GM19372 (cell line): ENCODE measurements around the gene MMGT1.

Experiments used
- ATAC-seq: cut with Tn5 transposase; IDR thresholded peaks from one replicate; pipeline ENCODE4 v1.9.1; 2021; ENCODE audit warnings: mild to moderate bottlenecking, low read depth, moderate library complexity; ENCODE audit not compliant: unreplicated experiment

The MMGT1 gene

DNA sequence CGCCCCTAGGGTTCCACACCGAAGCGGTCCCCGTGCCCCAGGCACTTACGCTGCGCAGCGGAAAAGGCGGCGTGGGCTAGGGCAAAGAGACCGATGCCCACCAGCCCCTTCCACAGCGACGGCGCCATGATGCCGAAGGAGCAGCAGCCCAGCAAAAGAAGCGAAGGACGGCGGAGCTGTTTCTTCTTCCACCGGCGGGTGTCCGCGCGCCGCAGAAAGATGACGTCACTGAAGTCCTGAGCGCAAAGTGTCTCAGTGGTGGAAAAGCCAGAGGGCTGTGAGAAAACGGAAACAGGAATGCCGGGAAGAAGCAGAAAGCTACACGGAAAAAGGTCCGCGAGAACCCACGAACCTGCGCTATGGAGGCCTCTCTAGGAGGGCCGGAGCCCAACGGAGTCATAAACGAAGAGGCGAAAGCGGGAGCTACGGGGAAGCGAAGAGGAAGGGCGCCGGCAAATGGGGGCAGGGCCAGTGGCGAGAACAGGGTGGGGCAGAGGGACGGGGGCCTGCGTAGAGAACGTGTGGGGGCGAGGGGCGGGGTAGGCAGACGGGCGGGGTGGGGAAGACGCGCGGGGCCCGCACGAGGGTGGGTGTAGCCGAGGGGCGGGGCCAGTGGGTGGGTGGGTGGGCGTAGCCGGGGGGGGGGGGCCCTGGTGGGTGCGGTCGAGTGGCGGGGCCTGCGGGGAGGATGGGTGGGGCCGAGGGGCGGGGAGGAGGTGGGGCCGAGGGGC, at the start of gene MMGT1:
TSS of gene MMGT1 (minus strand) at position 441 of the 731 bp plus-strand sequence. CDS start at position 128, 313 bp downstream.
- peak; percentile 74 for ATAC-seq

DNA sequence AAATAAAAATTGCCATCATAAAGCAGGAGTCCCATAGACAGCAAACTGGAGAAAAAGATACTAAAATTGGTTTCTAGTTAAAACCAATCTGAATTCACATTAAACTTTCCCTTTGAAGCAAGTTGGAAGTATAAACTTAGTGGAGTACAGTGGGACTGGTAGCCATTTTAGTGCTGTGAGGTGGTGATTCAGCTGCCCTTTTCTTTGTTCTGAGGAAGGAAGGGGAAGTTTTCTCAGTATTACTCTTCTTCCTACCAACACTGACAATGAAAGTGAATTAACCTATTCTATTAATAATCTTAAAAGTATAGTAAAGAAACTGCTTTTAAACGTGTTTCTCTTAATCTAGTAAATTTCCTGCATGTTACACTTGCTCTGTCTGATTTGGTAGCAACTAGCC, 48.1 kb upstream of the MMGT1 start:
- ATAC-seq, result no peak

DNA sequence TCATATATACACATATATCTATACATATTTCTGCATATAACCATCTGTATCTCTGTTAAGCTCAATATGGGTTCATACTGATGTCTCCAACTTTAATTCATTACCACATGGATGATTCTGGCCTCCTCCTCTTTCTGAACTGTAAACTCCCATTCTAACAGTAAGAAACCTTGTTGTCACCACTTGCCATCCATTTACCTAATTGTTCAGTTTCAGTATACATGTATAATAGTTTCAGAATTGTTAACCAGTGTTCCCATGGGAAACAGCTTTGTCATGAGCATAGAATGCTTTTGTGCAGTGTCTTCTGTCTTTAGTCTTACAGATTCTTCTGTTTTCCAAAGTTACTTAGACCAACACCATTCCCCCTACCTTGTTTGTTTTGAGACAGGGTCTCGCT, 47.4 kb upstream of the MMGT1 start:
- no peak for ATAC-seq

DNA sequence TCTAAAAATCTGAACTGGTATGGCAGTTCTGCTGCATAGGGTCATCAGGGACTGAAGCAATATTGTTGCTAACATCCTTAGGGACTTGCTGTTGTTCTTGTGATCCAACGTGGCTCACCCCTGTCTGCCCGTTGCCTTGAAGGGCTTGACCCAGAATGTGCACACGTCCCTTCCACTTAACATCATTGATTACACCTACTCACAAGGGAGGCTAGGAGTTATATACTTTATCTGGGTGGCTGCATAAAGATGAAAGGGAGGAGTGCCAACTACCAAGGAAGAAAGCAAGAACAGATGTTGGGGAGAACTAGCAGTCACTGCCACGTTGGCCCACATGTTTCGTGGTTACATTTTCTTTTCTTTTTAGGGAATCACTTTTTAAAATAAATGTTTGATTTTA, 45.4 kb upstream of the MMGT1 start:
- ATAC-seq, result no peak

DNA sequence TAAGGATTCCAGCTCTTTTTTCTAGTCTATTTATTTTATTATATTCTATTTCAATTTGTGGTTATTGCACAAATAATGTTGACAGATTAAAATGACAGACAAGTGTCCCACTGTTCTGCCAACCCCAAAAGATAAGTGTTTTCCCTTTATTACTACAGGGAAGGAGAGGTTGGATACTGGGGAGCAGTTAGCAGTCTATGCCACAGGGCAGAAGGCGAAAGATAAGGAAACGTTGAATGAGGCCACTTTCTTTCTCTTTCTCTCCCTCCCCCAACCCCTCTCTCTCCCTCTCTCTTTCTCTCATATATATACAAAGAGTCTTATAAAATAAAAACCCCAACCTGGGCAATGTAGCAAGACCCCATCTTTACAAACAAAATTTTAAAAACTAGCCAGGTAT, 43.1 kb upstream of the MMGT1 start:
- ATAC-seq, result no peak

DNA sequence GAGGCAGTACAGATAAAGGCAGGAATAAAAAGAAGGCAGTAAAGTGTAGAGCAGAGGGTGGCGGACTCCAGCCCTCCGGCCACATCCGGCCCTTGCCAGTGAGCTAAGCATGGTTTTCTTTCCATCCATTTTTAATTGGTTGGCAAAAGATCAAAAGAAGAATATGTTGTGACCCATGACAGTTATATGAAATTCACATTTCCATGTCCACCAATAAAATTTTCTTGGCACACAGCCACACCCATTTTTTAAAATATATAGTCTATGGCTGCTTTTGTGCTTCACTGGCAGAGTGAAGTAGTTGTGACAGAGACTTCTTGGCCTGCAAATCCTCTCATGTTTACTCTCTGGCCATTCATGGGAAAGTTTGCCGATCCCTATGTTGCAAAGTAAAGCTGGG, 41.2 kb upstream of the MMGT1 start:
- no peak for ATAC-seq

DNA sequence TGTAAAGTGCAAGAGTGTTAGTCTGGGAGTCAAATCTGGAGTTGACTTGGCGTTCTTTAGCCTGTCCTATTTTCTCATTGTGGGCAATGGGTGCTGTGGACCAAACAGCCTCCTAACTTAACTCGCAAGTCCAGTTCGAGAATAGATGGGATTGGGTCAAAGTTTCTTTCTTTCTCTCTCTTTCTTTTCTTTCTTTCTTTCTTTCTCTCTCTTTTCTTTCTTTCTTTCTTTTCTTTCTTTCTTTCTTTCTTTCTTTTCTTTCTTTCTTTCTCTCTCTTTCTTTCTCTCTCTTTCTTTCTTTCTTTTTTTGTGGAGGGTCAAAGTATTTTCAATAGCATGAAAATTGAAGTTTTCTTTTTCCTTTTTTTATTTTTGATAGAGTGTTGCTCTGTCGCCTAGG, 14.5 kb upstream of the MMGT1 start:
- no peak for ATAC-seq

DNA sequence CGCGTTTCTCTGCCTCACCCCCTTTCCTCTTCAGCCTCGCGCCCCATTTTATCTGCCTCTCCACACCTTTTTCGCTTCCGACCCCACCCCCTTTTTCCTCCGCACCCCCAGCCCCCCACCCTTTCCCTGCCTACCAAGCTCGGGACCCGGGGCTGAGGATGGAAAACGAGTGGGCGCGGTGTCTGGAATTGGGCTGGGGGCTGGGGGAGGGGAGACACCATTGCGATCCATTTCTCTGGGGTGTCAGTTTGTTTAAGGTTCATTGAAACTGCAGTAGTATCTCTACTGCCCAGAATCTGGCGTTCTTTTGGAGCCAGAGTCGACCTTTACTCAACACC, 12.2 kb upstream of the MMGT1 start:
- ATAC-seq, result no peak

DNA sequence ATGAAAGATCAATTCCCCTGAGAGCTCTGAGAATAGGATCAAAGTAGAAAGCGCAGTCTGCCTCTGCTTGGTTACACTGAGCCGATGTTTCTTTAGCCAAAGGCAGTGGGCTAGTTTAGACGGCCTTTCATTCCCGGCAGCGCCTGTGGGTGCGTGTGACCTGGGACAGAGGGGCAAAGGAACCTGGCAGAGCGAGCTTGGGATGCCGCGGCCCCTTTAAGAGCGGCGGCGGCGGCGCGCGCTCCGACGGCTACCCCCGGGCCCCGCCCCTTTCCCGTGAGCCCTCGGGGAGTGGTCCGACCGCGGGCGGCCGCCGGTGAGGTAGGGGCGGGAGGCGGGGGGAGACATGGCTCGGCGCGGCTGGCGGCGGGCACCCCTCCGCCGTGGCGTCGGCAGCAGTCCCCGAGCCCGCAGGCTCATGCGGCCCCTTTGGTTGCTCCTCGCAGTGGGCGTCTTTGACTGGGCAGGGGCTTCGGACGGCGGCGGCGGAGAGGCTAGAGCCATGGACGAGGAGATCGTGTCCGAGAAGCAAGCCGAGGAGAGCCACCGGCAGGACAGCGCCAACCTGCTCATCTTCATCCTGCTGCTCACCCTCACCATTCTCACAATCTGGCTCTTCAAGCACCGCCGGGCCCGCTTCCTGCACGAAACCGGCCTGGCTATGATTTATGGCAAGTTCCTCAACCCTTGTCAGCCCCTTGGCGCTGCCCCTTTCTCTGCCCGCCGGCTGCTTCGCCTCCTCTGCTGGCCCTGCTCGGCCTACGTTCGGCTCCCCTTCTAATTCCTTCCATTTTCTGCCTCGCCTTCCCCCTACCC, 11.6 kb upstream of the MMGT1 start, which contains the start of gene SLC9A6:
TSS of gene SLC9A6 (plus strand) at position 279 of the 816 bp plus-strand sequence. CDS start at position 503, 224 bp downstream.
- ATAC-seq, result peak; percentile 92

DNA sequence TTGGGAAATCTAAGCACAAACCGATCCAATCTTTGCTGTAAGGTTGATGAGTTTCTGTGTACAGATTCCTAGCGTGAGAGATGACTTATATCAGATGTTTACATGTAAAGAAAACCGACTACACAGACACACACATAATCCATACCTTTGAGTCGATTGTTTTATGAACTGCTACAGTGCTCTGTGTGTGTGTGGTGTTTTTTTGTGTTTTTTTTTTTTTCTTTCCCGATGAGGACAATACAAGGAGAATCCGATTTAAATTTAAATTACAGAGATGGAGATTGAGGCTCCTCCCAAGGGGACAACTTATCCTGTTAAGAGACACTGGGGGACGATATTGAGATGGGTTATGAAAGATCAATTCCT, 11.0 kb upstream of the MMGT1 start:
- peak; percentile 7 for ATAC-seq

DNA sequence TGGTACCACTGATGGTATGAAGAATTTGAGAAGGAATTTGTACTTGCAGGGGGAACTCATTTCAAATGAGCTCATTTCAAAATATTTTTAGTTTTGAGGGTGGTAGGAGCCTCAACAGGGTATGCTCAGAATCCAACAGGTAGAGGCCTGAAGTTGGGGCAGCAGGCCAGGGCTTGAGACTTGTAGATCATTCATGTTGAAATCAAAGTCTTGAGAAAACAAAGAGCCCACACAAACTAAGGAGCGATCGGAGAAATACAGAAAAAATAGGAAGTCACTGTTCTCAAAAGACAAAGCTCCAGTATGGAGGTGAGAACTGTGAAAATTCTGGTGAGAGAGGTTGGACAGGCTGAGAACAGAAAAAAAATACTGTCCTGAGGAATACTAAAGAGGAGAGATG, 10.5 kb upstream of the MMGT1 start:
- no peak for ATAC-seq

DNA sequence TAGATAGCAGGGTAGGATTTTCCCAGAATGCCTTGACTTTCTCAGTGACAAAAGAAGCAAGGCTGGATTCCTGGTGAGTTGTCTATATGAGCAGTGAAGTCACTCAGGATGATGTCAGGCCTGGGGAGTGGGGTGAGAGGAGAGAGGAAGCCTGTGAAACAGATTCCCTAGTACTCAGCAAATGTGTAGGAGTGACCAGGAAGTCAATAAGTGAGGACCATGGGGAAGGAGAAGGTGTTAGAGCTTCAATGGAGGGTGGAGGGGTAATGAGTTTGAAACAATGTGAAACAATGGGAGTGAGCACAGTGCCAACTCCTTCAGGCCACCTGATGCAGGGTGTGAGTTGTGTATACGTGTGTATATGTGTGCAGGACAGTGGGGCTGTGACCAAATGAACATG, 9.1 kb upstream of the MMGT1 start:
- no peak for ATAC-seq

DNA sequence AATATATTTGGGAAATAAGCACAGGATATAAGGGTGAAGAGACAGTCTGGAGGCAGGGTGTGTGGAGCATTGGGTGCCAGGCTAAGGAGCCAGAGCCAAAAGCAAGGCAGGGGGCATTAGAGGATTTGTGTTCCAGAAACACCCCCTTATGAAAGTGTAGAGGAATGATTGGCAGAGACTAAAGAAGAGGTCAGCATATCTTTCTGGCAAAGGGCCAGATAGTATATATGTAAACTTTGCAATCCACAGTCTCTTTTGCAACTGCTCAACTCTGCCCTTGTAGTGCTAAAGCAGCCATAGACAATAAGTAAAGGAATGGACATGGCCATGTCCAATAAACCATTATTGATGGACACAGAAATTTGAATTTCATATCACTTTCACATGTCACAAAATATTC, 7.9 kb upstream of the MMGT1 start:
- ATAC-seq, result no peak

DNA sequence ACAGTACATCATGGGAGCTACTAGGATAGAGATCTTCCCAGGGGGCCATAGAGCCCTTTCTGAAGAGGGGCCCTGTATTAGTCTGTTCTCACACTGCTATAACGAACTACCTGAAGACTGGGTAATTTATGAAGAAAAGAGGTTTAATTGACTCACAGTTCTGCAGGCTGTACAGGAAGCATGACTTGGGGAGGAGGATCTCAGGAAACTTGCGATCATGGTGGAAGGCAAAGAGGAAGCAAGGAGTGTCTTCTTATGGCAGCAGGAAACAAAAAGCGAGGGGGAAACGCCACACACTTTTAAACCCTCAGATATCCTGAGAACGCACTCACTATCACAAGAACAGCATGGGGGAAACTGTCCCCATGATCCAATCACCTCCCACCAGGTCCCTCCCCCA, 7.2 kb upstream of the MMGT1 start:
- no peak for ATAC-seq

DNA sequence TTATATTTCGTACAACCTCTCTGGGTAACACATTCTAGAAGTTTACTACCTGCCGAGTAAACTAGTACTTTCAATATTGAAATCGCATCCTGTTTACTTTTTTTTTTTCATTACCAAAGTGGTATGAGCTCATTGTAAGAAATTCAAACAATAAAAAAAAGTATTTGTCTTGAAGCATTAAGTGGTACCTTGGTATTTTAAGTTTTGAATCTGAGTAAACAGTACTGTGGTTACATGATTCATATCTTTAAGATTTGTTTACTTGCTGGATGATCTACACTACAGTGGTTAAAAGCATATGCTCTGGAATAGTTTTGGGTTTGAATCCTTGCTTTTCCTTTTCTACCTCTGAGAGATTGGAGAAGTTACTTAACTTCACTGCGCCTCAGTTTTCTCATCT, 3.8 kb upstream of the MMGT1 start:
- ATAC-seq, result no peak

DNA sequence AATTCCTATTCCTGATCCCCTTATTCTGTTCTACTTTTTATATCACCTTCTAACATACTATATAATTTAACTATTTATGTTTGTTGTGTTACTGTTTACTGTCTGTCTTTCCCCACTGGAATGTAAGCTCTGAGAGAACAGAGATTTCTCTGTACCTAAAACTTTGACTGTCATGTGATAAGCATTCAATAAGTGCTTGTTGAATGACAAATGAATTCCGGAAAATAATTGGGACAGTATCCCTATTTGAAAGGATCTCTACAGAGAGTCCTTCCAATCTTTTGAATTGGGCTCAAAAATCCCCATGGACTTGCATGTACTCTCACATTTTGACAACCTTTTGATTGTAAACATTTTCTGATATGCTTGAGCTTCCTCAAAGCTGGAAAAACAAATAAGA, 1.6 kb upstream of the MMGT1 start:
- ATAC-seq, result no peak

DNA sequence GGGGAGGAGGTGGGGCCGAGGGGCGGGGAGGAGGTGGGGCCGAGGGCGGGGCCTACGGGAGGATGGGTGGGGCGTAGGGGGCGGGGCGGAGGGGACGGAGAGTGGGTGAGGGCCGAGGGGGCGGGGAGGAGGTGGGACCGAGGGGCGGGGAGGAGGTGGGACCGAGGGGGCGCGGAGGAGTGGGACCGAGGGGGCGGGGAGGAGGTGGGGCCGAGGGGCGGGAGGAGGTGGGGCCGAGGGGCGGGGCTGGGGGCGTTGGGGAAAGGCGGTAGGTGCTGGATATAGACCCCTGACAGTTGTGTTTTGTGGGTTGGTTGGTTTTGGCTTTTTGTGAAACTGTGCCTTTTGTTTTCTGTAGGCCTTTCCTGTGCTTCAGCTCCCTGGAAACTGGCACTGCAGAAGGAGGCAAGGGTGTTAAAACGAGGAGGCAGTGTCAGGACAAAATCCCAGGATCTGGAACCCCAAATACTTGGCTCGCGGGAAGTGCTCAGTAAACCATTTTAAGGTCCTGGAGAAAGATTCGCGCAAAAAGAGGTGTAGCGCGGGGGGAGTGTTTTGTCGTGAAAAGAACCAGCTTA, 580 bp upstream of the MMGT1 start:
- ATAC-seq, result no peak

DNA sequence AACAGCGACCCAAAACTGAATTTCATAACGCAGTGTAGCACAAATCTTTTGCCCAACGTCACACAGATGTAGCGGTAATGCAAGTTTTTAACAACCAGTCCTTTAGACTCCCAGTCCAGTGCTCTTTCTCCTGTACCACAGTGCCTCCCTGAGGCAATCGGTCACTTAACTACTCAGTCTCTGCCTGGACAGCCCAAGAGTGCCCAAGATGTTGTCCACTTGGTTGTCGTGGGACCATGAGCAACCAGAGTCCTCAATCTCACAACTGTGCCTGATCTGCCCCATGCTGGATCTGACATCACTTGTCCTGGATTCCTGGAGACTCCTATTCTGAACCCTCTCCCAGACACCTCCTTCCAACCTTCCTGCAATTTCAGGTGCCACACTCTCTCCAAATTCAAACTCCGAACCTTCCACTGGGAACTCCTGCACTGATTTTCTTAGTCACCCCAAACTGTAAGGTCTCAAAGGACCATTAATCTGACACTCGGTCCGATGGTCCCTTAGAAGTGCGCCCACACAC, 702 bp downstream of the MMGT1 start:
- no peak for ATAC-seq

DNA sequence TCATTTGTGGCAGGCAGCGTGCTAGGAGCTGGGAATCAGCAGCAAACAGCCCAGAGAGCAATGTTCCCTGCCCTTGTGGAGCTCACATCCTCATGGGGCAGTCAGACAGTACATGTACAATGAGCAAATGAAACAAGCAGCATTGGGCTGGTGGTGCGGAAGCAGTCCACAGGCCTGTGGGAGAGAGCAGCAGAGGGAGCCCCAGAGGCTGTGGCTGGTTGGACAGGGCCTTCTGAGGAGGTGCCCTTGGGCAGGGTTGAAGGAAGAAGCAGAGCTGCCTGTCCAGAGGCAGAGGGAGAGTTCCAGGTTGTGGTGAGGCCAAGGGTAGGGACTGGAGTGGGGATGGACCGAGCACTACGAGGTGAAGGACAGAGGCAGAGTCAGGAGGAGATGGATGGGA, 22.5 kb downstream of the MMGT1 start:
- ATAC-seq, result no peak

DNA sequence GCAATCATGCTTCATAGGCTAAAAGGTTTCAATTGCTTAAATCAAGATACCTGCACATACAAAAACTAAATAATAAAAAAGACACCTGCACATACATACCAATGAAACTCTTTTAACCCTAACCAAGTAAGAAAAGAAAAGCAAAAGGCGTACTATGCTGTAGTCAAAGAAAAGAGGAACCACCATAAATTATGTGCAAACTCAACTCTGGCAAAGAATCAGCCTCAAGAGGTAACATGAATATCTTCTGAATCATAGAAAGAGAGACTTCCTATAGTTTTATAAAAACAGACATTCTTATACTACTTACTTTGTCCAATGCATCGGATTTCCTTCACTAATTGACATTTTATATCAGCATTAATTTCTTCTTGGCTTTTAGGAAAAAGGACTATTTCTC, 29.3 kb downstream of the MMGT1 start:
- ATAC-seq, result no peak

DNA sequence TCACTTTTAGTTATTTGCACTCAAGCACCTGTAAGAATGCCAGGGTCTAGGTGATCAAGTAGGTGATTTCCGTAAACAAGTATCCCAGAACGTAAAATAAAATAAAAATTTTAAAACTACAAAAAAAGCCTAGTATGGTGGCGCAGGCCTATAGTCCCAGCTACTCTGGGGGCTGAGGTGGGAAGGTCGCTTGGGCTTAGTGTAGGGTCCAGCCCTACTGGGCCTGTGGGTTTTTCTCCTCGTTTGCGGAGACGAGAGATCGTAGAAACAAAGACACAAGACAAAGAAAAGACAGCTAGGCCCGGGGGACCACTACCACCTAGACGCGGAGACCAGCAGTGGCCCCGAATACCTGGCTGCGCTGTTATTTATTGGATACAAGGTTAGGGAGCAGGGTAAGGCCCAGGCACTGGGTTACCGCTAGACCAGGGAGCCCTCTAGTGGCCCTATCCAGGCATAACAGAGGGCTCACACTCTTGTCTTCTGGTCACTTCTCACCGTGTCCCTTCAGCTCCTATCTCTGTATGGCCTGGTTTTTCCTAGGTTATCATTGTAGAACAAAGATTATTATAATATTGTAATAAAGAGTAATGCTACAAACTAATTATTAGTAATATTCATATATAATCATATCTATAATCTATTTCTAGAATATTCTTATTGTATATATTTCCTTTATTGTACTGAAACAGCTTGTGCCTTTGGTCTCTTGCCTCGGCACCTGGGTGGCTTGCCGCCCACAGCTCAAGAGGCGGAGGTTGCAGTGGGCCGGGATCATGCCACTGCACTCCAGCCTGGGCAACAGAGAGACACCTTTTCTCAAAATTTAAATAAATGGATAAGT, 41.9 kb downstream of the MMGT1 start:
- no peak for ATAC-seq
